K562 (cell line): Measurements from ENCODE around the gene ZSCAN22. TPM values are rescaled to one million over a fixed set of nuclear protein-coding genes. Genes with fewer than 3 reads are reported as not detected.

Experiments used
- ATAC-seq: fragments of 200-7000 bp; cut with Tn5 transposase; 3 replicates; pipeline ENCODE4 v1.9.1; 2020; ENCODE audit warnings: moderate library complexity
- BruUV-seq: library from RNA; stranded (reverse); fragments of 400-500 nt; replicated peaks from 2 replicates; lab custom pipeline; 2021; lab: Mats Ljungman, UMichigan
- CTCF ChIA-PET: fragments of 300-600 bp; formaldehyde crosslinking; extraction: SDS; loops from one replicate; lab custom pipeline; 2021; ENCODE audit warnings: low intra/inter-chr PET ratio; lab: Yijun Ruan, JAX
- POLR2A ChIA-PET: fragments of 300-600, 350-650 bp; sonication (Branson Sonifier 250); formaldehyde crosslinking; extraction: SDS; loops from one replicate; lab custom pipeline; 2021; ENCODE audit warnings: antibody characterized with exemption, inconsistent platforms; lab: Yijun Ruan, JAX
- DNase-seq, 4 experiments: peaks; one replicate each; pipeline versions ENCODE4 v3.0.0 to v3.0.0-alpha.2; 2011 to 2018; ENCODE audit warnings: low spot score in 3 of 4, mixed read lengths in 3 of 4; ENCODE audit errors: extremely low read depth in 1 of 4
- FAIRE-seq: peaks from 2 replicates; lab custom pipeline; 2011; peaks lifted over from hg19 to GRCh38; lab: Jason Lieb, UNC
- H2AFZ ChIP-seq: 2 replicates; pipeline ENCODE4 v1.6.0; 2011; ENCODE audit warnings: low read depth, low read length, control low read depth, inconsistent platforms
- H3K27ac ChIP-seq: fragments of 200-600 bp; 3 replicates; pipeline ENCODE4 v1.8.0; 2011; ENCODE audit warnings: low read depth, mild to moderate bottlenecking, control low read depth, inconsistent platforms, low read length, moderate library complexity, mixed read lengths; ENCODE audit errors: extremely low read depth
- H3K27me3 ChIP-seq, 2 experiments: fragments of 300-600 bp in 1 of 2; 2 replicates in 1 of 2; 3 replicates in 1 of 2; pipeline versions ENCODE4 v1.6.0 to v1.8.0; 2011; ENCODE audit warnings: inconsistent platforms in 2 of 2, low read length in 2 of 2, mild to moderate bottlenecking in 1 of 2, mixed read lengths in 1 of 2, moderate library complexity in 1 of 2; ENCODE audit not compliant: control insufficient read depth in 2 of 2, insufficient read depth in 2 of 2
- H3K36me3 ChIP-seq: fragments of 300-600 bp; 3 replicates; pipeline ENCODE4 v1.8.0; 2011; ENCODE audit warnings: mild to moderate bottlenecking, low read length, inconsistent platforms; ENCODE audit not compliant: control insufficient read depth, insufficient read depth
- H3K4me1 ChIP-seq, 2 experiments: fragments of 200-600 bp in 1 of 2; replicated peaks in 1 of 2; 2 replicates in 1 of 2; 3 replicates in 1 of 2; pipeline versions ENCODE4 v1.5.1 to v1.8.0; 2011; ENCODE audit warnings: inconsistent platforms in 2 of 2, low read length in 2 of 2, mild to moderate bottlenecking in 1 of 2, mixed read lengths in 1 of 2, moderate library complexity in 1 of 2; ENCODE audit not compliant: control insufficient read depth in 2 of 2, insufficient read depth in 2 of 2
- H3K4me2 ChIP-seq: 2 replicates; pipeline ENCODE4 v1.6.1; 2011; ENCODE audit warnings: low read length, control low read depth, inconsistent platforms, mixed read lengths; ENCODE audit not compliant: insufficient read depth
- H3K4me3 ChIP-seq: fragments of 200-600 bp; sonication (generic), shearing (Covaris generic); 2 replicates; pipeline ENCODE4 v1.5.1; 2016; ENCODE audit warnings: control low read depth, inconsistent platforms
- H3K79me2 ChIP-seq: fragments of 200-600 bp; 3 replicates; pipeline ENCODE4 v1.8.0; 2011; ENCODE audit warnings: low read length, inconsistent platforms; ENCODE audit not compliant: control insufficient read depth, insufficient read depth
- H3K9ac ChIP-seq, 2 experiments: 2 replicates each; pipeline versions ENCODE4 v1.6.0 to v1.6.1; 2011; ENCODE audit warnings: low read depth in 2 of 2, low read length in 2 of 2, control low read depth in 1 of 2, inconsistent platforms in 1 of 2, mild to moderate bottlenecking in 1 of 2, mixed read lengths in 1 of 2; ENCODE audit not compliant: insufficient read depth in 1 of 2
- H3K9me1 ChIP-seq: one replicate; pipeline ENCODE4 v1.6.0; 2011; ENCODE audit warnings: inconsistent platforms, mild to moderate bottlenecking, low read length, moderate library complexity; ENCODE audit not compliant: control insufficient read depth, insufficient read depth
- H3K9me3 ChIP-seq: replicated peaks from 2 replicates; pipeline ENCODE4 v1.5.1; 2011; ENCODE audit warnings: low read depth, low read length, inconsistent platforms; ENCODE audit not compliant: control insufficient read depth, insufficient read depth
- H4K20me1 ChIP-seq: replicated peaks from 2 replicates; pipeline ENCODE4 v1.6.1; 2011; ENCODE audit warnings: low read length, inconsistent platforms, mixed read lengths; ENCODE audit not compliant: control insufficient read depth, insufficient read depth
- HOXB6 ChIP-seq: fragments of 250-450 bp; sonication (Bioruptor Pico); IDR thresholded peaks from 2 replicates; pipeline ENCODE4 v1.5.1; 2022; ENCODE audit warnings: mild to moderate bottlenecking, borderline replicate concordance
- KLF1 ChIP-seq: fragments of 450-650 bp; IDR thresholded peaks from 2 replicates; pipeline ENCODE4 v1.6.1; 2016; ENCODE audit warnings: missing genetic modification characterization, missing compliant biosample characterization
- NFIX ChIP-seq: fragments of 250-450 bp; sonication (Bioruptor Pico); IDR thresholded peaks from 2 replicates; pipeline ENCODE4 v1.4.0; 2020; ENCODE audit warnings: low read depth, mild to moderate bottlenecking, moderate library complexity
- POLR2G ChIP-seq: fragments of 200-400 bp; formaldehyde crosslinking; IDR thresholded peaks from 2 replicates; pipeline ENCODE4 v1.6.1; 2017; ENCODE audit warnings: low read depth, mild to moderate bottlenecking, antibody characterized with exemption, low read length, moderate library complexity
- RBM39 ChIP-seq: fragments of 200-400 bp; formaldehyde crosslinking; optimal IDR thresholded peaks from 2 replicates; pipeline ENCODE3; 2018; ENCODE audit warnings: low read depth, low read length
- SIN3A ChIP-seq, 2 experiments: fragments of 150-350 bp in 1 of 2; IDR thresholded peaks; 2 replicates each; pipeline ENCODE4 v1.6.1; 2011 to 2016; ENCODE audit warnings: borderline replicate concordance in 2 of 2, low read depth in 2 of 2, low read length in 2 of 2, mild to moderate bottlenecking in 2 of 2, moderate library complexity in 2 of 2; ENCODE audit not compliant: control insufficient read depth in 1 of 2
- SMARCB1 ChIP-seq: IDR thresholded peaks from 2 replicates; pipeline ENCODE4 v1.6.1; 2011; ENCODE audit warnings: improper control_type of control experiment, low read depth; ENCODE audit not compliant: insufficient read length
- WGBS: fragments of 100-300 bp; shearing (Covaris generic); methylation state at CpG from one replicate; pipeline ENCODE4 v1.1.6; 2016; ENCODE audit warnings: low coverage, mixed read lengths; ENCODE audit not compliant: insufficient coverage; ENCODE audit errors: missing lambda C conversion rate; 5-methylcytosine and 5-hydroxymethylcytosine counted together
- in situ Hi-C: fragments of 300-500 bp; cut with MboI; formaldehyde crosslinking; loops from 4 replicates; pipeline ENCODE4 v1.15.0; 2018; ENCODE audit warnings: inconsistent platforms, mixed read lengths
- intact Hi-C: fragments of 100-400 bp; cut with micrococcal nuclease; formaldehyde crosslinking; loops from 2 replicates; pipeline ENCODE4 v1.14.2; 2022
- polyA plus RNA-seq, 8 experiments: library from polyadenylated mRNA; depleted of rRNA in 4 of 8; stranded (reverse) in 5 of 8; unstranded in 3 of 8; fragments of >200 nt; fragmentation: Nextera tagmentation in 2 of 8; fragmentation: Illumina TruSeq in 1 of 8; extraction: Ambion mirVana in 2 of 8; extraction: Trizol in 1 of 8; gene quantifications; 2 replicates each; pipeline versions ENCODE4 v1.2.1 to v1.2.3, GENCODE V29; 2011 to 2014; ENCODE audit warnings: inconsistent platforms in 1 of 8, missing spikeins in 1 of 8
- total RNA-seq, 7 experiments: library from RNA; depleted of rRNA in 6 of 7; stranded (reverse); fragments of >200 nt in 6 of 7; fragmentation: Illumina TruSeq in 2 of 7; extraction: Trizol in 2 of 7; gene quantifications; 2 replicates each; pipeline versions ENCODE4 v1.2.1 to v1.2.3, GENCODE V29; 2011 to 2021; ENCODE audit warnings: low replicate concordance in 1 of 7
- TF ChIP-seq, protein P1 (sequence below), 2 experiments: fragments of 450-650 bp in 1 of 2; IDR thresholded peaks; 2 replicates each; pipeline ENCODE4 v1.6.1; 2011 to 2017; ENCODE audit warnings: low read depth in 2 of 2, antibody characterized with exemption in 1 of 2, borderline replicate concordance in 1 of 2, low read length in 1 of 2, mild to moderate bottlenecking in 1 of 2, mixed read lengths in 1 of 2; ENCODE audit not compliant: control insufficient read depth in 1 of 2

The ZSCAN22 gene
- total and polyA plus RNA-seq, 9 of the 15 experiments (the other 6 are each of a cell fraction or from before 2014, with no cell fraction given) = 0.98 to 5.3 (median 3.0) TPM

DNA sequence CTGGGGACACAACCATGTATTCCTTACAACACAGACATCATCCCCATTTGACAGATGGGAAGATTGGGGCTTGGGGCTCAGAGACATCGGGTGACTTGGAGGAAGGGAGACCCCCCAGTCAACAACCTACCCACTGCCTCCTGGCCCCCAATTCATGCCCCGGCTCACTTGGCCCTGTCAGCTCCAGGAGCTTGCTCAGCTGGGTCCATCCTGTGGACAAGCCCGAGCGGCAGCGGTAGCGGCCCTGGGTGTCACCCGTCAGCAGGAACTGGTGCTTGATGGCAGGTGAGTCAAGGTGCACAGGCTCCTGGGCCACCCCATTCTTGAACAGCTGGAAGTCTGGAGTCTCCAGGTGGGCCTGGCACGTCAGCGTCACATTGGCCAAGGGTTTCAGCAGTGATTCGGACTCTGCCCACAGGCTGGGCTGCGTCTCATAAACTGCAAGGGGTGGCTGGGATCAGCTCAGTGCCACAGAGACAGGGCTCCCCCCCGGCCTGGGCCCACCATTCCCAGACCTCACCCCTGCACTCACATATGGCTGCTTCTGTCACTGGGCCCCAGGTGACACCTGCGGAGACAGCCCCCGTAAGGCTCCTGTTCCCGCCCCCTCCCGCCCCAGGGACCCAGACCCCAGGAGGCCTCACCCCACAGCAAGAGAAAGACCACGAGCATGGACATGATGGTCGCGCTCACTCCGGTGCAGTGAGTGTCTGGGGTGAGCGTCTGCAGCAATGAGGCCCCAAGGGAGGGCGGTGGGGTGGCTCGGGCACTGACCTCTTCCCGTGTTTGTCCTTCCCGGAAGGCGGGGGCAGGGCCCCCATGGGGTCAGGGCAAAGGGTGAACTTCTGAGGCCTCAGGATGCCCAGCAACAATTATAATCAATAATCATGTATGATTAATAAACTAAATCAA is 26.2 kb downstream of the ZSCAN22 start, which contains the start of gene A1BG:
Gene A1BG, minus strand, starts transcription at position 733 of the 912 bp plus-strand sequence. Its CDS starts 55 bp downstream, at position 678.
- Histone ChIP-seq H3K79me2 (no peaks in the 10 kb centered on the region), H3K9ac (peak within 1 kb of the TSS in 1 of 2 experiments; percentile 64; a peak in 2 of 4 replicates), H3K27ac (no peak within 1 kb of the TSS), H3K9me3 (no peaks in the 10 kb centered on the region), H3K4me1 (peaks cover 0 to 18% of the 10 kb centered on the region in 2 experiments; a peak in 2 of 5 replicates), H3K4me2 (no peak within 1 kb of the TSS), H2AFZ (no peak within 1 kb of the TSS), H3K27me3 (no peaks in the 10 kb centered on the region), H4K20me1 (no peaks in the 10 kb centered on the region), H3K36me3 (no peaks in the 10 kb centered on the region), H3K4me3 (no peak within 1 kb of the TSS), H3K9me1 (no peaks in the 10 kb centered on the region)
- 73% methylated on average over 25 of the region's 26 CpGs for WGBS
- FAIRE-seq (no peak), ATAC-seq (no peak), DNase-seq (no peak)
- no peak for TF ChIP-seq KLF1 (tag)
- no peak for TF ChIP-seq SIN3A (IDR thresholded peaks at IDR 0.05; ENCODE audit: borderline replicate concordance in 2 of 2, control insufficient read depth in 1 of 2, low read depth in 2 of 2, low read length in 2 of 2)
- no peak for TF ChIP-seq NFIX
- TF ChIP-seq POLR2G = peak; percentile 29; the same call in 1 of the 2 replicates
- TF ChIP-seq RBM39 = no peak
- TF ChIP-seq, protein P1, sequence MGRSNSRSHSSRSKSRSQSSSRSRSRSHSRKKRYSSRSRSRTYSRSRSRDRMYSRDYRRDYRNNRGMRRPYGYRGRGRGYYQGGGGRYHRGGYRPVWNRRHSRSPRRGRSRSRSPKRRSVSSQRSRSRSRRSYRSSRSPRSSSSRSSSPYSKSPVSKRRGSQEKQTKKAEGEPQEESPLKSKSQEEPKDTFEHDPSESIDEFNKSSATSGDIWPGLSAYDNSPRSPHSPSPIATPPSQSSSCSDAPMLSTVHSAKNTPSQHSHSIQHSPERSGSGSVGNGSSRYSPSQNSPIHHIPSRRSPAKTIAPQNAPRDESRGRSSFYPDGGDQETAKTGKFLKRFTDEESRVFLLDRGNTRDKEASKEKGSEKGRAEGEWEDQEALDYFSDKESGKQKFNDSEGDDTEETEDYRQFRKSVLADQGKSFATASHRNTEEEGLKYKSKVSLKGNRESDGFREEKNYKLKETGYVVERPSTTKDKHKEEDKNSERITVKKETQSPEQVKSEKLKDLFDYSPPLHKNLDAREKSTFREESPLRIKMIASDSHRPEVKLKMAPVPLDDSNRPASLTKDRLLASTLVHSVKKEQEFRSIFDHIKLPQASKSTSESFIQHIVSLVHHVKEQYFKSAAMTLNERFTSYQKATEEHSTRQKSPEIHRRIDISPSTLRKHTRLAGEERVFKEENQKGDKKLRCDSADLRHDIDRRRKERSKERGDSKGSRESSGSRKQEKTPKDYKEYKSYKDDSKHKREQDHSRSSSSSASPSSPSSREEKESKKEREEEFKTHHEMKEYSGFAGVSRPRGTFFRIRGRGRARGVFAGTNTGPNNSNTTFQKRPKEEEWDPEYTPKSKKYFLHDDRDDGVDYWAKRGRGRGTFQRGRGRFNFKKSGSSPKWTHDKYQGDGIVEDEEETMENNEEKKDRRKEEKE (IDR thresholded peaks at IDR 0.05; ENCODE audit: borderline replicate concordance in 1 of 2, control insufficient read depth in 1 of 2, low read depth in 2 of 2, low read length in 1 of 2) = no peak
- TF ChIP-seq SMARCB1 = no peak
- no peak for TF ChIP-seq HOXB6
- POLR2A ChIA-PET = interaction anchor here (0.9 to 1.0 kb wide), 2 partner anchors 9 to 10 kb away, joined by 5 to 6 read pairs; partner anchors contain the start of gene ZNF497
- BruUV-seq = no TSS peak
- in situ Hi-C loops (no loop called here), intact Hi-C loops (no loop called here)
- CTCF ChIA-PET = no interaction called here
